BJ (cell line): Measurements from ENCODE around the gene SF3B1. TPM values are rescaled to one million over a fixed set of nuclear protein-coding genes. Genes with fewer than 3 reads are reported as not detected.

Experiments used
- CTCF ChIA-PET: fragments of 350-600 bp; formaldehyde crosslinking; extraction: SDS; loops from one replicate; lab custom pipeline; 2021; ENCODE audit warnings: antibody characterized with exemption, inconsistent platforms; lab: Yijun Ruan, JAX
- POLR2A ChIA-PET: fragments of 300-600 bp; sonication (Branson Sonifier 250); formaldehyde crosslinking; extraction: SDS; loops from one replicate; lab custom pipeline; 2021; ENCODE audit warnings: antibody characterized with exemption; lab: Charles Lee
- DNase-seq: peaks from one replicate; pipeline ENCODE4 v3.0.0-alpha.2; 2011; ENCODE audit warnings: low read depth
- H3K27me3 ChIP-seq: 2 replicates; pipeline ENCODE4 v1.6.0; 2011; ENCODE audit warnings: low read length; ENCODE audit not compliant: control insufficient read depth, insufficient read depth
- H3K36me3 ChIP-seq: 2 replicates; pipeline ENCODE4 v1.5.1; 2011; ENCODE audit warnings: low read length; ENCODE audit not compliant: control insufficient read depth, insufficient read depth
- H3K4me3 ChIP-seq: 2 replicates; pipeline ENCODE4 v1.5.1; 2011; ENCODE audit warnings: low read depth, mild to moderate bottlenecking, control low read depth, low read length
- polyA plus RNA-seq: library from polyadenylated mRNA; depleted of rRNA; stranded (reverse); fragments of >200 nt; gene quantifications from 2 replicates; pipeline ENCODE4 v1.2.3, GENCODE V29; 2011
- TF ChIP-seq, protein P1 (sequence below): IDR thresholded peaks from 2 replicates; pipeline ENCODE4 v1.5.1; 2011; ENCODE audit warnings: low read depth, mild to moderate bottlenecking, control low read depth, inconsistent platforms, low read length, moderate library complexity; ENCODE audit not compliant: insufficient read depth

The SF3B1 gene
- polyA plus RNA-seq, 1 experiment: 187 TPM

DNA sequence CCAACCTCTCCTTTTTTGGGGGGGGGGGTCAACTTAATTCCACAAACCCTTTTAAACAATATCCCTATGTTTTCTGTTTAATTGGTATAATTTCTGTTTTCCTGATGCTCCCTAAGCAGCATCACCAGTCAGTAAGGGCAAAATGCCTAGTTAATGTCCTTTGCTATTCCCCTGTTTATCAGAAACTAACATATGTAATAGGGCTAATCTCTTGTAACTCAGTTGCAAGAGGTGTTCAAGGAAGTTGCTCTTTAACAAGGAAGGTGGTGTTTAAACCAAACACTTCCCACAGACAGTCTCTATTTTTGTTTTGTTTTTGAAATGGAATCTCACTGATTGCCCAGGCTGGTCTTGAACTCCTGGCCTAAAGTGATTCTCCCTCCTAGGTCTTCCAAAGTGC, 12.0 kb upstream of the SF3B1 start:
- DNase-seq: no peak
- H3K36me3 ChIP-seq: no peaks in the 10 kb centered on the region
- TF ChIP-seq, protein P1, sequence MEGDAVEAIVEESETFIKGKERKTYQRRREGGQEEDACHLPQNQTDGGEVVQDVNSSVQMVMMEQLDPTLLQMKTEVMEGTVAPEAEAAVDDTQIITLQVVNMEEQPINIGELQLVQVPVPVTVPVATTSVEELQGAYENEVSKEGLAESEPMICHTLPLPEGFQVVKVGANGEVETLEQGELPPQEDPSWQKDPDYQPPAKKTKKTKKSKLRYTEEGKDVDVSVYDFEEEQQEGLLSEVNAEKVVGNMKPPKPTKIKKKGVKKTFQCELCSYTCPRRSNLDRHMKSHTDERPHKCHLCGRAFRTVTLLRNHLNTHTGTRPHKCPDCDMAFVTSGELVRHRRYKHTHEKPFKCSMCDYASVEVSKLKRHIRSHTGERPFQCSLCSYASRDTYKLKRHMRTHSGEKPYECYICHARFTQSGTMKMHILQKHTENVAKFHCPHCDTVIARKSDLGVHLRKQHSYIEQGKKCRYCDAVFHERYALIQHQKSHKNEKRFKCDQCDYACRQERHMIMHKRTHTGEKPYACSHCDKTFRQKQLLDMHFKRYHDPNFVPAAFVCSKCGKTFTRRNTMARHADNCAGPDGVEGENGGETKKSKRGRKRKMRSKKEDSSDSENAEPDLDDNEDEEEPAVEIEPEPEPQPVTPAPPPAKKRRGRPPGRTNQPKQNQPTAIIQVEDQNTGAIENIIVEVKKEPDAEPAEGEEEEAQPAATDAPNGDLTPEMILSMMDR: no peak
- no peaks in the 10 kb centered on the region for H3K27me3 ChIP-seq
- ChIA-PET POLR2A (no interaction called here), CTCF (no interaction called here)
- H3K4me3 ChIP-seq: no peak overlapping the region

DNA sequence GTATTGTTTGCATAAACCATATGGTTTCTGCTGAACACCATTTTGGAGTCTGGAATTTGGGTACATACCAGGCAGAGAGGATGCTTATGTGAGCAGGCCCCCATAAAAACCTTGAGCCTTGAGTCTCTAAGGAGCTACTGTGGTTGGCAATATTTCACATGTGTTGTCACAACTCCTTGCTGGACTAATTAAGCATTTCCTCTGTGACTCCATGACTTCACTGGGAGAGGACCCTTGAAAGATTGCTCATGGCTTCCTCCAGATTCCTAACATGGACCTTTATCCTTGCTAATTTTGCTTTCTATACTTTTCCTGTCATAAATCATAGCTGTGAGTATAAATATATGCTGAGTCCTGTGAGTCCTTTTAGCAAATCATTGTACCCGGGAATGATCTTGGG, 10.9 kb upstream of the SF3B1 start:
- TF ChIP-seq, protein P1: no peak
- CTCF ChIA-PET: no interaction called here
- Histone ChIP-seq H3K27me3 (no peaks in the 10 kb centered on the region), H3K36me3 (no peaks in the 10 kb centered on the region), H3K4me3 (no peak overlapping the region)
- no peak for DNase-seq
- POLR2A ChIA-PET: no interaction called here

DNA sequence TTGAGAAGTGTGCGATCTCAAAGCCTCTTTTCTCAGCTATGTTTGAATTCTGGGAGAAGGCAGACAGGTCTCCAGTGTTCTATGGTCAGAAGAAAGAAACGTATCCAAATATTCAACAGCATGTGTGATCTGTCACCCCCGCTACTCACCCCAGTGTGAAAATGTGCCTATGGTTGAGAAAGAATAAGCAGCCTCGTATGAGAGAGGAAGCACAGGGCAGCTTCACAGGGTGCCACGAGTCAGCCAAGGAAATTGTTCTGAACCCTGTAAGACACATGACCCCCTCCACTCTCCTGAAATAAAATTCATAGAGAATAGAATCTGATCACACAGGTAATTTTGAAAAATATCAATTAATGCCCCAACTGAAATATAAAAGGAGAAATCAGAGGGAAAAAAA, 8.0 kb upstream of the SF3B1 start:
- no peak for DNase-seq
- H3K4me3 ChIP-seq: no peak overlapping the region
- TF ChIP-seq, protein P1: no peak
- no peaks in the 10 kb centered on the region for H3K27me3 ChIP-seq
- POLR2A ChIA-PET: no interaction called here
- CTCF ChIA-PET: no interaction called here
- no peaks in the 10 kb centered on the region for H3K36me3 ChIP-seq

DNA sequence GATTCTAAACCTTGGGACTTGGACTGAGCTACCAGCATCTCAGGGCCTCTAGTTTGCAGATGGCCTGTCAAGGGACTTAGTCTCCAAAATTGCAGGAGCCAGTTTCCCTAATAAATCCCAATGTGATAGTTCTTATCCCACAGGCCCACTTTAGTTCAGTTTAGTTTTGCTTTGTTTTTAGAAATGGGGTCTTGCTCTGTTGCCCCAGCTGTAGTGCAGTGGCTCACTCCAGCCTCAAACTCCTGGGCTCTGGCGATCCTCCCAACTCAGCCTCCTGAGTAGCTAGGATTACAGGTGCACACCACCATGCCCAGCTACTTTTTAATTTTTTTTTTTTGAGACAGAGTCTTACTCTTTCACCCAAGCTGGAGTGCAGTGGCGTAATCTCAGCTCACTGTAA, 2.6 kb upstream of the SF3B1 start:
- Histone ChIP-seq H3K36me3 (no peaks in the 10 kb centered on the region), H3K4me3 (no peak overlapping the region), H3K27me3 (no peaks in the 10 kb centered on the region)
- no peak for DNase-seq
- ChIA-PET CTCF (no interaction called here), POLR2A (no interaction called here)
- TF ChIP-seq, protein P1: no peak

DNA sequence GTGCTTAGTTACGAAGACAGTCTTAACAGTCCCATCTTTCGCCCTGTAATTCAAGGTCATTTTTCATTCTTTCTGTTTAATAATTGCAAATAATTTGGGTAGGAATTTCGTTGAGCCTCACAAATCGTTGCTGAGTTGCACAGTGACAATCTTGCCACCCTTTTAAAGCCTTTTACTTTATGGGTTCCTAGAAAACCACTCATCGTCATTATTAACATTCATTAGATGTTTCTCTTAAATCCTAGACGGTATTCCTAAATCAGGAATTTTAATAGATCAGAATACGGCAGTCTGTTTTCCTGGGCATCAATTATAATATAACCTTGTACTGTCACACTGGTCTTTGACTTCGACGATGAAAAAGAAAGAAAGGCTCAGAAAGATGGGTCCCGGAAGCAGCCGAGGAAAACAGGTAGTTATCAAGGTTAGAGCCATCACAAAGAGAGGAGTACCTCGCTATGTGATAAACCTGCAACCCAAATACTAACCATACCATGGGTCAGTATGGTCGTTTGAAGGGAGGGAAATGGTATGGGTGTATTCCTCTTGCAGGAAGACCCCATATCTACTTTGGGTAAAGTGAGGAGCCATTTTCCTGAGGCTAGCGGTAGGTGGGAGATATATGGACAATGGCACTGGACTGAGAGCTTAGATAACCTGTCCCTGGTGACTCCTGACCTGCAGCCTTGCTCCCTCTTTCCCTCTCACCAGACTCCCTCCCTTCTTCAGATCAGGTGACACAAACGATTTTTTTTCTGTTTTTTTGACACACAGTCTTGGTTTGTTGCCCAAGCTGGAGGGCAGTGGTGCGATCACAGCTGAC, 981 bp upstream of the SF3B1 start:
- Histone ChIP-seq H3K4me3 (peak overlapping the region; percentile 86), H3K36me3 (no peaks in the 10 kb centered on the region), H3K27me3 (no peaks in the 10 kb centered on the region)
- no peak for DNase-seq
- CTCF ChIA-PET: interaction anchor here (0.6 kb wide), 1 partner anchor 354 kb away, joined by 5 read pairs; no protein-coding TSS in a partner anchor
- POLR2A ChIA-PET: interaction anchor here (1.1 to 2.8 kb wide), 2 partner anchors 17 to 64 kb away, joined by 4 to 18 read pairs; partner anchors contain the start of genes COQ10B, HSPD1 and HSPE1
- TF ChIP-seq, protein P1: no peak
